SK-N-MC (cell line): ENCODE measurements around the gene DCN.

Experiments used
- EZH2 ChIP-seq: fragments of 200-600 bp; sonication (generic); IDR thresholded peaks from one replicate; pipeline ENCODE4 v1.6.1; 2017; ENCODE audit warnings: antibody characterized with exemption
- FOXP2 ChIP-seq: optimal IDR thresholded peaks from 2 replicates; pipeline ENCODE3; 2011; ENCODE audit warnings: mild to moderate bottlenecking, moderate library complexity; ENCODE audit not compliant: insufficient read depth; ENCODE audit errors: extremely low read length, control extremely low read depth
- POLR2AphosphoS5 ChIP-seq: IDR thresholded peaks from 2 replicates; pipeline ENCODE4 v1.6.1; 2012; ENCODE audit warnings: mild to moderate bottlenecking, low read depth, low read length, borderline replicate concordance

DNA sequence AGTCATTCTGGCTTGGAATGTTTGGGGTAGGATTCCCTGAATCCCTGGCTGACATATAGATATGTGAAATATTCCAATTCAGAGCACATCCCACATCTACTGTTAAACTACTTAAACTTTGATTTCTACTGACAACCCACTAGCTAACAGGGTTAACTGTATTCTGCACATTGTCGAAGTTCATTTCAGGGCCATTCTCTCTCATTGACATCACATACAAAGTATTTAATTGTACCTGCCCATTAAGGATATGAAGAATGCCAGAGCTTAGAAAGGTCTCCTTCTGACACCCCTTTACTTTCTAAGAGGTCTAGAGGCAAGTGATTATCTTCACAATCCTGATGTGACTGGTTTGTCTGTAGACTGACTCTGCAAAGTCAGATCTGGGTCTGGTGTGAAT lies 2.8 kb upstream of the DCN start:
- TF ChIP-seq POLR2AphosphoS5 (no peak), EZH2 (no peak), FOXP2 (no peak)
